Measurements from ENCODE around the gene NTPCR.

The NTPCR gene

DNA sequence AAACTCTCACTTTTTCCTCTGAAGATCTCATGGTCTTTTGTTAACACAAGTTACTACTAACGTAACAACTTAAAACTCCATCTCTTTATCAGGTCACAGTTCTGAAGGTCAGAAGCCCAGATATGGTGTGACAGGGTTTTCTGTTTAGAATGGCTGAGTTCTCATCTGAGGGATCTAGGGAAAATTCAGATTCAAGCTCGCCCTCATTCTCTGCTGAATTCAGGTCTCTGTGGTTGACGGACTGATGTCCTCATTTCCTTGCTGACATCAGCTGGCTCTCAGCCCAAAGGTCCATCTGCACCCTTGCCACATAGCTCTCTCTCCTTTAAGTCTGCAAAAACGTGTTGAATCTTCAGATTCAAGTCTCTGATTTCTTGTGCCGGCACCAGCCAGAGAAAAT, 6.1 kb upstream of the NTPCR start:
- Histone ChIP-seq H3K27ac (ENCODE audit: low read depth, low read length) (no peak overlapping the region), H3K4me3 (ENCODE audit: low read depth, low read length) (no peak overlapping the region)

DNA sequence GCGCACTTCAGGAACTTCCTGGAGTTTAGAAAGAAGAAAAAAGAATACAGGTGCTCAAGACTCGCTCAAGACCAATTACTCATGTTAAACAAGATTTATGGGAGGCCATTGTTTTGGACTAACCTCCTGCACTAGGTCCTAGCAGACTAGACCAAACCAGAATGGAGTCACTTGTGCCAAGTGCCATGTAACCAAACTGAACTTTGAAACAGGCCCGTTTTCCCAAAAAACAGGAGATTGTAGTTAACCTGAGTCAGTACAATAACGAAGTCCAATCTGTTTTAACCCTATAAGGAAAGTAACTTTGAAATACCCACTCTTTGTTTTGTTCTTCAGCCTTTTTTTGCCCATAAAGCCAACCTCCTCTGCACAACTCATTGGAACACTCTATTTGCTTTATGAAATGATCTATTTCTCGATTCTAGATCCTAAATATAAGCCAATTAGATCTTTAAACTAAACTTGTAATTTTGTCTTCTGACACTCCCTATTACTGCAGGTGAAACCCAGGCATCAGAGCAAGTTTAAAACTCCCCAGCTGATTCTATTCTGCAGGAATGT, 695 bp upstream of the NTPCR start:
- Histone ChIP-seq H3K27ac (ENCODE audit: low read depth, low read length) (peak overlapping the region; percentile 95), H3K27me3 (ENCODE audit: control insufficient read depth, insufficient read depth, low read length) (no peaks in the 10 kb centered on the region), H3K9ac (ENCODE audit: low read depth, low read length) (peak overlapping the region; percentile 90), H3K36me3 (ENCODE audit: control insufficient read depth, insufficient read depth, low read length) (no peaks in the 10 kb centered on the region), H3K4me3 (ENCODE audit: low read depth, low read length) (peak overlapping the region; percentile 89), H3K9me3 (ENCODE audit: control insufficient read depth, insufficient read depth, low read length) (no peaks in the 10 kb centered on the region), H3K4me1 (ENCODE audit: control insufficient read depth, insufficient read depth, low read length) (peaks cover 28% of the 10 kb centered on the region)

More for the DNA sequence above, 6.1 kb upstream of the NTPCR start:
- Histone ChIP-seq H3K36me3 (ENCODE audit: control insufficient read depth, insufficient read depth, low read length) (no peaks in the 10 kb centered on the region), H3K9ac (ENCODE audit: low read depth, low read length) (no peak overlapping the region), H3K27me3 (ENCODE audit: control insufficient read depth, insufficient read depth, low read length) (no peaks in the 10 kb centered on the region), H3K9me3 (ENCODE audit: control insufficient read depth, insufficient read depth, low read length) (no peaks in the 10 kb centered on the region), H3K4me1 (ENCODE audit: control insufficient read depth, insufficient read depth, low read length) (0 out of 2 replicates have a peak, but pooled peaks cover 3% of the 10 kb centered on the region)

DNA sequence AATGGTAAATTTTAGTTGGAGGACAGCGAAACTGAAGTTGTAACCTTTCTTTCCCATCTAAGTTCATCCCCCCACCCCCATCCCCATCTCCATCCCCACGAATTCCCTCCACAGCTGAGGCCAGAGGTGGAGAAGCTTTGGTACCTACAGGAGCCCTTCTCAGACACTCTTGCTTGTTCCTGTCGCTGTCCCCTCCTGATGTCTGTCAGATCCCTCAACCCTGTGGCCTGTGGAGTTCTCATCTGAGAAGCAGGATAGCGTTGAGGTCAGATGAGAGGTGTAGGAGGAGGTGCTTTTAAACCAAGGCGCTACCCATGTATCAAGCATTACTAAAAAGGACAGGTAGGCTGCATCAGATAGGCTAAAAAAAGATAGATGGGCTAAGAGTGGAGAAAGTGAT, 769 bp downstream of the NTPCR start:
- H3K4me3 ChIP-seq (ENCODE audit: low read depth, low read length) = peak overlapping the region; percentile 89
- peaks cover 8% of the 10 kb centered on the region for H3K36me3 ChIP-seq (ENCODE audit: control insufficient read depth, insufficient read depth, low read length)
- H3K4me1 ChIP-seq (ENCODE audit: control insufficient read depth, insufficient read depth, low read length) = peaks cover 28% of the 10 kb centered on the region
- H3K9ac ChIP-seq (ENCODE audit: low read depth, low read length) = peak overlapping the region; percentile 69
- H3K9me3 ChIP-seq (ENCODE audit: control insufficient read depth, insufficient read depth, low read length) = no peaks in the 10 kb centered on the region
- no peaks in the 10 kb centered on the region for H3K27me3 ChIP-seq (ENCODE audit: control insufficient read depth, insufficient read depth, low read length)
- H3K27ac ChIP-seq (ENCODE audit: low read depth, low read length) = no peak overlapping the region

DNA sequence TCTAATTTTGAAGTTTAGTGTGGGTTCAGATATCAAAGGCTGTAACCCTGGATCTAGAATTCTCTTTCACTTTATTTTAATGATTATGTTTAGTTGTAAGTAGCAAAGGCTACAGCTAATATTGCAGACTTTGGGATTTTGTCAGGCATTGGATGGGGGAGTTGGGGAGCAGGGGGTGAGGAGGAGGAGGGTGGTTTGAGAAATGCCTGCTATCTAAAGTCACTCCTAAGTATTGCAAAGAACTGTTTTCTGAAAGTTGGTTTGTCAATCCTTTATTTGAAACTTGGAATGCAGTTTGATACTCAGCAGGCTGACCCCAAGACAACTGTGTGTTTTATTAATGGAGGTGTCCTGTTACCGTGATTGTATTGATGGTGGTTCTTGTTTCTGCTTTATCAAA, 1.2 kb downstream of the NTPCR start:
- Histone ChIP-seq H3K9ac (ENCODE audit: low read depth, low read length) (no peak overlapping the region), H3K36me3 (ENCODE audit: control insufficient read depth, insufficient read depth, low read length) (peaks cover 11% of the 10 kb centered on the region), H3K4me1 (ENCODE audit: control insufficient read depth, insufficient read depth, low read length) (peaks cover 28% of the 10 kb centered on the region), H3K27ac (ENCODE audit: low read depth, low read length) (no peak overlapping the region), H3K27me3 (ENCODE audit: control insufficient read depth, insufficient read depth, low read length) (no peaks in the 10 kb centered on the region), H3K4me3 (ENCODE audit: low read depth, low read length) (peak overlapping the region; percentile 89), H3K9me3 (ENCODE audit: control insufficient read depth, insufficient read depth, low read length) (no peaks in the 10 kb centered on the region)

DNA sequence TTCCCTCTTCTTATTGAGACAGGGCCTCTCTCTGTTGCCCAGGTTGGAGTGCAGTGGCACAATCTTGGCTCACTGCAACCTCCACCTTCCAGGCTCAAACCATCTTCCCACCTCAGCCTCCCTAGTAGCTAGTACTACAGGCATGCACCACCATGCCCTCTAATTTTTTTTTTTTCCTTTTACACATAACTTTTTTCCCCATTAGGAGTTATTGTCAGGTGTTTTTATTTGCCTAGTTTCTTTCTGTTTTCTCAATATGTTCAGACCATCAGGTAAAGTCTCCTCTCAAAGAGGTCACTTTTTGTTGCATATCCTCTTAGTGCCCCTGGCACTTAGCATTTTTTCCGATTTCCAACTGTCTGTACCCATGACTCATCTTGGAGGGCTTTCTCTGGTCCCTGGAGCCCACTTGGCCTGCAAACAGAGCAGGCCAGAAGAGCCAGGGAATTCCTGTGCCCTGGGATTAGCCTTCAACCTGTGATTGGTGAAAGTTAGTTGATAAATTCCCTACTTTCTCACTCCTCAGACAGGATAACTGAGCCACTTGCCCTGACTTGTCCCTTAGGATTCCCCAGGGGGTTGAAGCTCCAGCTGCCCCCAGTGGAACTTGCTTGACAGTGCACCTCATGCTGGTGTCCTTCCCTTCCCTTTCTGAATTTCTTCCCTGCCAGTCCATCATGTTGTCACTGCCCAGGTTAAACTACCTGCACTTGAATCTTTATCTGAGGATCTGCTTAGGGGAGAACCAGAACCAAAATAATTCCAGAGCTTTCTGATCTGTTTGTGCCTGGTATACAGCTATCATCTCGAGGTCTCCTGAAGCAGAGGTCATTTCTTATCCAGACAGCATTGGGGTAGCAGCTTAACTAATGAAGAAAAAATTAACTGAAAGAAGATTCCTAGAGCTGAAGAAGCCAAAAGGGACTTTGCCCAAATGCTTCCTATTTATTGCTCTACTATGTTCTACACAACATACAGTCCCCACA, 2.4 kb downstream of the NTPCR start:
- H3K27me3 ChIP-seq (ENCODE audit: control insufficient read depth, insufficient read depth, low read length) = no peaks in the 10 kb centered on the region
- no peaks in the 10 kb centered on the region for H3K9me3 ChIP-seq (ENCODE audit: control insufficient read depth, insufficient read depth, low read length)
- H3K4me3 ChIP-seq (ENCODE audit: low read depth, low read length) = no peak overlapping the region
- peaks cover 28% of the 10 kb centered on the region for H3K4me1 ChIP-seq (ENCODE audit: control insufficient read depth, insufficient read depth, low read length)
- no peak overlapping the region for H3K9ac ChIP-seq (ENCODE audit: low read depth, low read length)
- H3K36me3 ChIP-seq (ENCODE audit: control insufficient read depth, insufficient read depth, low read length) = peaks cover 23% of the 10 kb centered on the region
- peak overlapping the region; percentile 84 for H3K27ac ChIP-seq (ENCODE audit: low read depth, low read length)

DNA sequence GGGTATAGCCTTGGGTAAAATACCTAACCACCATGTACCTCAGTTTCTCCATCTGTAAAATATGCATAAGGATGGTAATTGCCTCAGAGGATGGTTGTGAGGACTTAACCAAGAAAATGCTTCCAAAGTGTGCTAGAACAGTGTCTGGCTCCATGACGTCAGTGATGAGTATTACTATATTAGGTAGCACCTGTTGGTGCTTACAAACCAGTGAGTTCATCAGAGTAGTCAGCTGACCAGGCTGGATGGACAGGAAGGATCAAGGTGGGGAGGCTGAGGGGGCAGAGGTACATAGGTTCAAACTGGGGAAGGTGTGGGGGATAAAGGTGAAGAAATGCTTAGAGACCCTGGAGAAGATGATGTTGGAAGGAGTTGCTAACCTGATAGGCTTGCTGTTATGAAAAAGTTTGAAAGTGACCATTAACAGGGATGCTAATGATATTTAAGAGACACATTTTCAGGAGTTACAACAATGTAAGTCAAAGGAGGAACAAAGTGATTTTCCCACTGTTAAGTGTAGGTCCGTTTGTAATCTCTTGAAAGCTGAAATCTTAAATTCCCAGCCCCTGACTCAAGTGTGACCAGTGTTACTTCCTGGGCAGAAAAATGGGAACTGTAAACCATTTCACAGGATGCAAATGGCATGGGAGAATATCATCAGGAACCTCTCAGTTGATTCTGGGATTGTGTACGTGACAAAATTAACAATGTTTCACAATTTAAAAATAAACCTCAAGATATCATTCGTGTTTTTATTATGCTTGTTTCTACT, 4.4 kb downstream of the NTPCR start:
- H3K27ac ChIP-seq (ENCODE audit: low read depth, low read length) = no peak overlapping the region
- peaks cover 42% of the 10 kb centered on the region for H3K36me3 ChIP-seq (ENCODE audit: control insufficient read depth, insufficient read depth, low read length)
- H3K9ac ChIP-seq (ENCODE audit: low read depth, low read length) = no peak overlapping the region
- no peak overlapping the region for H3K4me3 ChIP-seq (ENCODE audit: low read depth, low read length)
- H3K9me3 ChIP-seq (ENCODE audit: control insufficient read depth, insufficient read depth, low read length) = no peaks in the 10 kb centered on the region
- no peaks in the 10 kb centered on the region for H3K27me3 ChIP-seq (ENCODE audit: control insufficient read depth, insufficient read depth, low read length)
- peaks cover 26% of the 10 kb centered on the region for H3K4me1 ChIP-seq (ENCODE audit: control insufficient read depth, insufficient read depth, low read length)

DNA sequence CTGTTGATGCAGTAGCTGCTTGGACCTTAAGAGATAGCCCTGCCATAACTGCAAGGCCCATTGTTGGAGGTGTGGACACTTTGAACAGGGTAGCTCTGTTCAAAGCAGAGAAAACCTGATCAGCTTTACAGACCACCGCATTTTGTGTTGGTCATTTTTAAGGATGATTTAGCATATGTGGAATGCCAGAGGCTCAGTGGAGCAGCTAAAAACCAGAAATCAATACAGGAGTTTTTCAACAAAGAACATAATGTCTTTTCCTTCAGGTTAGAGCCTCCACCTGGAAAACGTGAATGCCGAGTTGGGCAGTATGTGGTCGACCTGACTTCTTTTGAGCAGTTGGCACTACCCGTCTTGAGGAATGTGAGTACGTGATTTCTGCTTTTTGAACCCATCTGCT, 5.7 kb downstream of the NTPCR start:
- Histone ChIP-seq H3K9ac (ENCODE audit: low read depth, low read length) (no peak overlapping the region), H3K4me3 (ENCODE audit: low read depth, low read length) (no peak overlapping the region), H3K9me3 (ENCODE audit: control insufficient read depth, insufficient read depth, low read length) (no peaks in the 10 kb centered on the region), H3K4me1 (ENCODE audit: control insufficient read depth, insufficient read depth, low read length) (peaks cover 24% of the 10 kb centered on the region), H3K36me3 (ENCODE audit: control insufficient read depth, insufficient read depth, low read length) (peaks cover 50% of the 10 kb centered on the region), H3K27me3 (ENCODE audit: control insufficient read depth, insufficient read depth, low read length) (no peaks in the 10 kb centered on the region), H3K27ac (ENCODE audit: low read depth, low read length) (no peak overlapping the region)

DNA sequence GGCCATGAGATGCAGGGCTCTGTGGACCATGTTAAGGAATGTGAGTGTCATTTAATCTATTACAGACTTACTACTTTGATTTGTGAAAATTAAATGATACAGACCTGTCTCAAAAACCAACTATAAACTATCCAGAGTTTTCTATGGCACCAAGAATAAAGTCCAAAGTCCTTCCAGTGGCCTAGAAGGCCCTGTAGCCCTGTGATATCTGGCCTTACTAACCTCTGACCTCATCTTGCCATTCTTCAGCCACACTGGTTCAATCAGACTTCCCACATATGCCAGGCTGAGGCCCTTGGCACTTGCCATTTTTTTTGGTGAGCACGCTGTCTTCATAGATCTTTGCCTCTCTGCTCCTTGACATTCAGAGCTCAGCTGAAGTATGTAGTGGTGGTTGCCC, 7.7 kb downstream of the NTPCR start:
- Histone ChIP-seq H3K4me1 (ENCODE audit: control insufficient read depth, insufficient read depth, low read length) (peaks cover 17% of the 10 kb centered on the region), H3K9ac (ENCODE audit: low read depth, low read length) (no peak overlapping the region), H3K9me3 (ENCODE audit: control insufficient read depth, insufficient read depth, low read length) (no peaks in the 10 kb centered on the region), H3K36me3 (ENCODE audit: control insufficient read depth, insufficient read depth, low read length) (peaks cover 64% of the 10 kb centered on the region), H3K4me3 (ENCODE audit: low read depth, low read length) (no peak overlapping the region), H3K27ac (ENCODE audit: low read depth, low read length) (no peak overlapping the region), H3K27me3 (ENCODE audit: control insufficient read depth, insufficient read depth, low read length) (no peaks in the 10 kb centered on the region)

DNA sequence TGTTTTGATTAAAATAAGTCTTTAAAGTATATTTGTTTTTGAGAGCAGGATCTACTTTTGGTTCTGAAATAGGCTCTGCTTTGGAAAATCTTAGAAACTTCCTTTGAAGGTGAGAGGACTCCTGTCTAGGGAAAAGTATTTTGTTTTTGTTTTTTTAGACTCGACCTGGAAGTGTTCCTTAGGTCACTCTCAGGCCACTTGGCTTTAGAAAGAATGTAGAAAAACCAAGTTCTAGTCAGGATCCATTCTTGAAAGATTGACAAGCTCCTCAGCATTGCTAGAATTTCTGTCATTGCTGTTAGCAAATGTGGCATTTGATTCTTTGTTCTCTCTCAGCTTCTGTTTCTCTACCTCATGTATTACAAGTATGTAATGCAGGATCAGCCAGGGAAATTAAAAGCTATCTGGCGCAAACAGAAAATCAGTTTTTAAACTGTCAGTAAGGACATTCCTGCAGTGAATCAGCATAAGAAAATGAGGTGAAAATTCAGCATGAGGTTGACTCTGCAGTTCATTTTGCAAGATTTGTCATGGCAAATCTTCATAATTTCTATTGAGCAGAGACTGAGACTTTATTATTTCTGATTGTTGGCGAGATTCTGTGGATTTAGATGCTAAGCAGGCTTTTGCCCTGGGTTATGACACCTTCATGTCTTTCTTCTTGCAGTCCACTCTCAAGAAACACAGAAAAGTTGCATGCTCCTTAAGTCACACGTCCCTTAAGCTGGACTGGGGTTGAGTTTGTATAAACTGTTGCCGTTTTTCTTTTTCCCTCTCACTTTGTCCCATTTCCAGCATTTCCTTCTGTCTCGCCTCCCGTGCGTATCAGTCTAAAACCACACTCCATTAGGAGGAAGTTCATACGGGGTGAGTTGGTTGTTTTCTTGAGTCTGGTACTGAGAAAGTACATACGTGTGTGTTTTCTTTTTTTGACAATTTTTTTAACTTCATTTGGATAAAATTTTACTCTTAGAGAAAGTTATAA, 12.6 kb downstream of the NTPCR start:
- Histone ChIP-seq H3K27me3 (ENCODE audit: control insufficient read depth, insufficient read depth, low read length) (no peaks in the 10 kb centered on the region), H3K9me3 (ENCODE audit: control insufficient read depth, insufficient read depth, low read length) (no peaks in the 10 kb centered on the region), H3K9ac (ENCODE audit: low read depth, low read length) (no peak overlapping the region), H3K4me1 (ENCODE audit: control insufficient read depth, insufficient read depth, low read length) (peaks cover 11% of the 10 kb centered on the region; the same call in 1 of the 2 replicates), H3K4me3 (ENCODE audit: low read depth, low read length) (no peak overlapping the region), H3K36me3 (ENCODE audit: control insufficient read depth, insufficient read depth, low read length) (peaks cover 72% of the 10 kb centered on the region), H3K27ac (ENCODE audit: low read depth, low read length) (peak overlapping the region; percentile 3)

DNA sequence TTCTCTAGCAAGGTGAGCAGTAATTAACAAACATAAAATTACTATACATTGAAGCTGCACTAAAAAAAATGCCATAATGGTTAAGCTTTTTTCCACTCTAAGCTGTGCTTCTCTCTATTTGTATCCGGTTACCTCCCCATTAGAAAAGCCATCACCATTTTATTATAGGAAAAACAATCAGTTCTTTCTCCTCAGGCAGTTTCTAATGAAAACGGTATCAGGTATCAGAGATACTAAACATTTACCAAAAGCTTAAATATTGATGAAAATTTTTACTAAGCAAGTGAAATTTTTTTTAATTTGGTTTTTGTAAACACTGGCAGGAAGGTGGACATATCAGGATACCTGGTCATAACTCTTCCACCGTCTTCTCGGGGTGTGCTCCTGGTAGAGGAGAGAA, 14.2 kb downstream of the NTPCR start:
- Histone ChIP-seq H3K36me3 (ENCODE audit: control insufficient read depth, insufficient read depth, low read length) (peaks cover 73% of the 10 kb centered on the region), H3K9me3 (ENCODE audit: control insufficient read depth, insufficient read depth, low read length) (no peaks in the 10 kb centered on the region), H3K27me3 (ENCODE audit: control insufficient read depth, insufficient read depth, low read length) (no peaks in the 10 kb centered on the region), H3K9ac (ENCODE audit: low read depth, low read length) (no peak overlapping the region), H3K27ac (ENCODE audit: low read depth, low read length) (no peak overlapping the region), H3K4me1 (ENCODE audit: control insufficient read depth, insufficient read depth, low read length) (peaks cover 11% of the 10 kb centered on the region; the same call in 1 of the 2 replicates), H3K4me3 (ENCODE audit: low read depth, low read length) (no peak overlapping the region)
